Measurements from ENCODE around the gene CCNJL.
A peak's percentile ranks its signal among the peaks of the same experiment; 100 is the strongest.
"Not testable (repeated sequence)": the region's sequence is repeated elsewhere in the genome, so short reads cannot be mapped to it uniquely, and the experiment has no call there.

The CCNJL gene

DNA sequence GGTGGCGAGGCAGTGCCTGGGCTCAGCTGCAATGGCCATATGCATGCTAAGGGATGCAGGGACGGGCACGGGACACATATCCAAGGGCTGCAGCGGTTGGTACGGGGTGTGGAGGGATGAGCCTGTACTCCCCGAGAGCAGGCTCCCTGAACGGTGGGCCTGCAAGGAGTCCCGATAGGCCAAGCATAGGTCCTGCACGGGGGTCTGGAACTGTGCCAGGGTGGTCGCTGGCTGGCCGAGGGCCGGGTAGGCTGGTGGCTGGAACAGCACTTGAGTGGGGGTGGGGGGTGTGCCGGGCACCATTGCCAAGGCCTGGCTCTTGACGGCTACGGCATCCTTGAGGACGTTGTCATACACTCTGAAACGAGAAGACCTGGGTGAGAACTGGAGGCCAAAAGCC lies 58.9 kb downstream of the CCNJL start:
- TF ChIP-seq GATA1 (IDR thresholded peaks at IDR 0.05; ENCODE audit: low read depth, low read length) (no peak), POLR2A (IDR thresholded peaks at IDR 0.05; ENCODE audit: low read length) (no peak)
- DNase-seq: no peak

DNA sequence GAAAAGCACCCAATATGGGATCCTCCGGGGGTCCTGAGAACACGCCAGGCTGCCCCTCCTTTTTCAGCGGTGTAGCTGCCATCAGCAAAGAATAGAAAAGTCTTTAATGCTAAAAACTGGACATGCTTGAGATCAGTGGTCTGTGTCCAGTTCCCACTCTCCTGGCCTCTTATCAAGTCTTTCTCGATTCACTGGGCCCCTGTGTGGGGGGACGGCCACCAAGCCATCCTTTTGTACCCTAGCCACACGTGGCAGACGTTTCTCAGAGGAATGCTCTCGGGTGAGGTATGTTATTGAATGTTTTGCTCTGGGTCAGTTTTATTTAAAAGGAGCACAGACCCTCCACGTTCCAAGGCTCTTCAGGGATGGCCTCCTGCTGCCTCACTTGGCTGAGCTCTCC lies 59.4 kb downstream of the CCNJL start:
- no peak for TF ChIP-seq POLR2A (IDR thresholded peaks at IDR 0.05; ENCODE audit: low read length)
- TF ChIP-seq GATA1 (IDR thresholded peaks at IDR 0.05; ENCODE audit: low read depth, low read length): no peak
- no peak for DNase-seq

GRCh38 chr5:160251406-160252155 lies 60.8 kb downstream of the CCNJL start:
- no peak for DNase-seq
- no peak for TF ChIP-seq POLR2A (IDR thresholded peaks at IDR 0.05; ENCODE audit: low read length)
- TF ChIP-seq GATA1 (IDR thresholded peaks at IDR 0.05; ENCODE audit: low read depth, low read length): no peak

DNA sequence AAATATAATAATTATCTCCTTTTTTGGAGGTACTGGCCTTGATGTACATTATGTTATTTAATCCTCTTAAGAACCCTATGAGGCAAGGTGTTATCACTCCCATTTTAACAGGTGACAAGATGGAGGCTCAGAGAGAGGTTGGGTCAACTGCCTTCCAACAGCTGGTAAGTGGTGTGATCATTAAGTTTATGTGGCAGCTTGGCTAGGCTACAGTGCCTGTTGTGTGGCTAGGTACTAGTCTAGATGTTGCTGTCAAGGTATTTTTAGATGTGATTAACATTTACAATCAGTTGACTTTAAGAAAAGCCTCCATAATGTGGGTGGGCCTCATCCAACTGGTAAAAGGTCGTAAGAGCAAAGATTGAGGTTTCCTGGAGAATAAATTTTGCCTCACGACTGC lies 61.5 kb downstream of the CCNJL start:
- no peak for DNase-seq
- TF ChIP-seq POLR2A (IDR thresholded peaks at IDR 0.05; ENCODE audit: low read length): no peak
- TF ChIP-seq GATA1 (IDR thresholded peaks at IDR 0.05; ENCODE audit: low read depth, low read length): no peak

- DNase-seq: peak in 1 of 2 experiments; percentile 18
- TF ChIP-seq POLR2A (IDR thresholded peaks at IDR 0.05; ENCODE audit: low read length) (no peak), GATA1 (IDR thresholded peaks at IDR 0.05; ENCODE audit: low read depth, low read length) (no peak)
Observed at GRCh38 chr5:160250226-160250625, 62.1 kb downstream of the CCNJL start.

DNA sequence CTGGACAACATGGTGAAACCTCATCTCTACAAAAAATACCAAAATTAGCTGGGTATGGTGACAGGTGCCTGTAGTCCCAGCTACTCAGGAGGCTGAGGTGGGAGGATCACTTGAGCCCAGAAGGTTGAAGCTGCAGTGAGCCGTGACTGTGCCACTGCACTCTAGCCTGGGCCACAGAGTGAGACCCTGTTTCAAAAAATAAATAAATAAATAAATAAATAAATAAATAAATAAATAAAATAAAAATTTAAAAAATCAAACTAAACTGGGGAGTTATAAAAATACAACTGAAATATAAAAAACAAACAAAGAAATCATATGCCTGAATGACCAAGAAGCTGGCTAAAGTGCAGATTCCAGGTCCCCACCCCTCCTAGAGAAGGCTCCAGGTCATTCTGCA lies 62.8 kb downstream of the CCNJL start:
- not testable (repeated sequence) for DNase-seq

DNA sequence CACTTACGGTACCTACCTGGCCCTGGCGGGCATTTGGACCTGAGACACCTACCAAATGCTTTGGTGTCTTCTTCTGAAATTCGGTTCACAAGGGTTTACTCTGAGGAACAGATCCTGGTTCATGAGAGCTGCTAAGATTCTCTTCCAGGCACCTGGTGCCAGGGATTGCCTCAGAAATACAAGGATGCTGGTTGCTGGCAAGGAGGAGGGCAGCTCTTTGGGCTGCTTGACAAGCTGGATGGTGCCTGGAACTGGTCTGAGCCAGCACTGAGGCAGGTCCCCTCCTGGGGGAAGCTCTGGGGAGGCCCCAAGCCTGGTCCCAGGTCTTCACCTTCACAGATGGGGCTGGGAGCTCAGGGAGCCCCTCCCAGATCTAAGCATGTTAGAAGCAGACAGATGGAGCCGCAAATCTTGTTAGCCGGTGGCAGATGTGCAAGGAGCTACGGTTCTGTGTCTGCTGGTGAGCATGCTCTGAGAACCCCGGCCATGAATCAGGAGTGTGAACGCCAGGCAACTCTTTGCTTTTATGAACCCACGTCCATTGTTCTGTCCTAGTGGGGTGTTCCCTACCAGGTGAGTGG lies 66.8 kb downstream of the CCNJL start:
- no peak for DNase-seq
- TF ChIP-seq POLR2A (IDR thresholded peaks at IDR 0.05; ENCODE audit: low read length) (no peak), GATA1 (IDR thresholded peaks at IDR 0.05; ENCODE audit: low read depth, low read length) (no peak)

GRCh38 chr5:160242145-160242544 lies 70.2 kb downstream of the CCNJL start:
- peak in 1 of 2 experiments; percentile 12 for DNase-seq
- TF ChIP-seq GATA1 (IDR thresholded peaks at IDR 0.05; ENCODE audit: low read depth, low read length) (no peak), POLR2A (IDR thresholded peaks at IDR 0.05; ENCODE audit: low read length) (no peak)

DNA sequence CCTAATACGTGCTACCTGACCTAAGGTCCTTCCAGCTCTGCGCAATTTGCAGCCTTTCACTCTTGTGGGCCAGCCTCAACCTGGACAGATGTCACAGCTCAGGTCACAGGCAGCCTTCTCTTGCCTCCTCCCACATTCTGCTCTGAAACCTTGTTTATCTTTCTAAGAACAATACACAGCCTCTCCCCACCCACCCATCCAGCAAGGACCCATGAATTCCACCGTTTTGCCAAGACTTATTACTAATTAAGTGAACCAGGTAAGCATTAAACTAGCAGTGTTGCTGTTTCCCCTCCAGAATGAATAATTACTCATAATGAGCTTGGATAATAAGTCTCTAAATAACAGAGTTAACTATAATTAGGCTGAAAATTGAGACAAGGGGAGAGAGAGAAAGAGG lies 72.0 kb downstream of the CCNJL start:
- peak; percentile 29 to 53 for DNase-seq
- TF ChIP-seq GATA1 (IDR thresholded peaks at IDR 0.05; ENCODE audit: low read depth, low read length): no peak
- TF ChIP-seq POLR2A (IDR thresholded peaks at IDR 0.05; ENCODE audit: low read length): no peak

DNA sequence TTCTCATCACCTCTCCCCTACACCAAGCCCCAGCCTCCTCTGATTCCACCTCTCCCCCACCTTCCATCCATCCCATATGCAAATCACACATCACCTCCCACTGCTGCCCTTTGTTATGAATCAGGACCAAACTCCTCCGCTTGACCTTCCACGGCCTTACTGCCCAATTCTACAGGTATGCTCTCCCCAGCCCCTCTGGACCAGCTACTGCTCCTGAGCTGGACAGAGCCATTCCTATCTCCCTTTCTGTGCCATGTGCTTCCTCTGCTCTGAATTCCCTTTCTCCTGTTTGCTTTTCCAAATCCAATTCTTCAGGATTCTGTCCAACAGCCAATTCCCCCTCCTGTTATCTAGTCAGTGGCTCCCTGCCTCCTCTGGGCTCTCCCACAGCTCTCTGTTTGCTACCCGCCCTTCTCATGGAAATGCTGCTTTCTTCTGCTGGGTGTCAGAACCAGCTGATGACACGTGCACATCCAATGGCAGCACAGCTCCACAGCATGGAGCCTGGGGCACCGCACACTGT lies 74.7 kb downstream of the CCNJL start:
- TF ChIP-seq GATA1 (IDR thresholded peaks at IDR 0.05; ENCODE audit: low read depth, low read length) (no peak), POLR2A (IDR thresholded peaks at IDR 0.05; ENCODE audit: low read length) (no peak)
- DNase-seq: no peak

- TF ChIP-seq POLR2A (IDR thresholded peaks at IDR 0.05; ENCODE audit: low read length) (no peak), GATA1 (IDR thresholded peaks at IDR 0.05; ENCODE audit: low read depth, low read length) (no peak)
- DNase-seq: no peak
Observed at GRCh38 chr5:160235731-160236130, 76.6 kb downstream of the CCNJL start.

GRCh38 chr5:160233215-160233614 lies 79.1 kb downstream of the CCNJL start:
- TF ChIP-seq GATA1 (IDR thresholded peaks at IDR 0.05; ENCODE audit: low read depth, low read length) (no peak), POLR2A (IDR thresholded peaks at IDR 0.05; ENCODE audit: low read length) (no peak)

DNA sequence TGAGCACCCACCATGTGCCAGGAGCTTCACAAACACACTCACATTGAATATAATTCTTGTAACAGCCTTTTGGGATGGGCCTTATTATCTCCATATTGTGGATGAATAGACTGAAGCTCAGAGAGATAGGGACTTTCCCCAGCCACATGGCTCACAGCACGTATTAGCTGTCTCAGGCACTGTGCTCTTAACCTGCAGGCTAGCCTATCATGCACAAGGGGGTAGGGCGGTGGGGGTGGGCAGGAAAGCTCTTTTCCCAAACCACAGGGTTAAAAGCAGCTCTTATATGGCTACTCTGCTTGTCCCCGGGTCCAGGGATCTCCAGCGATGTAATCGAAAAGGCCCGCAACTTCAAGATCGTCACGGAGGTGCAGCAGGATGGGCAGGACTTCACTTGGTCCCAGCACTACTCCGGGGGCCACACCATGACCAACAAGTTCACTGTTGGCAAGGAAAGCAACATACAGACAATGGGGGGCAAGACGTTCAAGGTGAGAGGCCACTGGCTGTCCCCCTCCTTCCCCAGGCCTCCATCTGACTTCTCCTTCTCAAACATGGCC lies 80.5 kb downstream of the CCNJL start:
- TF ChIP-seq POLR2A (IDR thresholded peaks at IDR 0.05; ENCODE audit: low read length) (no peak), GATA1 (IDR thresholded peaks at IDR 0.05; ENCODE audit: low read depth, low read length) (no peak)
- DNase-seq: no peak

More at GRCh38 chr5:160233215-160233614, 79.1 kb downstream of the CCNJL start:
- DNase-seq: peak; percentile 33 to 78

DNA sequence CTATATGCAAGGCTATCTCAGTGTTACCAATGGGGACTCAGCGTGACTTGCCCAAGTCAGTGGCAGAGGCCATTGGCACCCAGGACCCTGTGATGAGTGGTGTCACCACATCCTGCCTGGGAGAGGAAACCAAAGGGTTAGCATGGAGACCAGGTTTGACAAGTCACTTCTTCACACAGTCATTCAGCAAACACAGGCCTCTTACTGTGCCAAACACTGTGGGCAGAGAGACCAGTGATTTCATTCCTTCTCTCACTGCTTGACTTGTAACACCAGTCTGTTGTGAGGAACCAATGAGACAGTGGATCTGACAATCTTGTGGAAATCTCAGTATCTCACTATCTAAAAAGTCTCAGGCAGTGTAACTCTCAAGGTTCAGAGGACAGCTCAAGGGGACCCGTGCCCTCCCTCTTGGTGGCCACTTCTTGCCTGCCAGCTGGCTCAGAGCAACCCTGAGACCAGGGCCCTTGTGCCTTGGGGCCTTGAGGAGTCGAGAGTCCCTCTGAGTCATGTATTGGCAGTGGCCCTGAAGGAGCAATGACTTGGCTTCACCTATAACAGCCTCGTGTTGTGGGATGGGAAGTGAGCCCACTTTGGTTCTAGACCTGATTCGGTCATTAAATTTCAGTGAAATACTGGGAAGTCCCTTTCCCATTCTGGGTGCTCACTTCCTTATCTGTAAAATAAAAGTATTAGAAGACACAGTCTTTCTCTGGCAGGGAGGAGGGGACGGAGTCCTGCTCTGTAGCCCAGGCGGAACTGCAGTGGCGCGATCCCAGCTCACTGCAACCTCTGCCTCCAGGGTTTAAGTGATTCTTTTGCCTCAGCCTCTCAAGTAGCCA lies 81.5 kb downstream of the CCNJL start:
- TF ChIP-seq GATA1 (IDR thresholded peaks at IDR 0.05; ENCODE audit: low read depth, low read length): no peak
- TF ChIP-seq POLR2A (IDR thresholded peaks at IDR 0.05; ENCODE audit: low read length): no peak

More for the DNA sequence above, 81.5 kb downstream of the CCNJL start:
- no peak for DNase-seq

All from erythroblast (primary cell).